HG03280 (cell line): ENCODE measurements around the gene SPNS3.

ENCODE experiments used
- ATAC-seq: cut with Tn5 transposase; IDR thresholded peaks from one replicate; pipeline ENCODE4 v1.9.1; 2021; ENCODE audit warnings: mild to moderate bottlenecking, moderate library complexity; ENCODE audit not compliant: unreplicated experiment

SPNS3 gene

GRCh38 chr17:4463818-4464476 is 30.2 kb downstream of the SPNS3 start:
- ATAC-seq = no peak

GRCh38 chr17:4465786-4466185 is 32.0 kb downstream of the SPNS3 start:
- ATAC-seq = no peak

GRCh38 chr17:4467287-4467686 is 33.5 kb downstream of the SPNS3 start:
- ATAC-seq = no peak

- ATAC-seq = no peak
These were observed 35.8 kb downstream of the SPNS3 start for GRCh38 chr17:4469552-4469951.

GRCh38 chr17:4472286-4472685 is 38.5 kb downstream of the SPNS3 start:
- ATAC-seq = no peak

GRCh38 chr17:4474093-4474492 is 40.4 kb downstream of the SPNS3 start:
- no peak for ATAC-seq

- ATAC-seq = no peak
These were observed 41.3 kb downstream of the SPNS3 start for GRCh38 chr17:4475001-4475400.

- ATAC-seq = no peak
These were observed 41.7 kb downstream of the SPNS3 start for GRCh38 chr17:4475463-4475862.

GRCh38 chr17:4476017-4476416 is 42.3 kb downstream of the SPNS3 start:
- no peak for ATAC-seq

- no peak for ATAC-seq
These were observed 42.9 kb downstream of the SPNS3 start for GRCh38 chr17:4476511-4477070.

- no peak for ATAC-seq
These were observed 43.6 kb downstream of the SPNS3 start for GRCh38 chr17:4477255-4477791.

GRCh38 chr17:4478318-4478830 is 44.6 kb downstream of the SPNS3 start:
- no peak for ATAC-seq

GRCh38 chr17:4479340-4479981 is 45.7 kb downstream of the SPNS3 start:
- no peak for ATAC-seq

- no peak for ATAC-seq
These were observed 46.4 kb downstream of the SPNS3 start for GRCh38 chr17:4479982-4480751.

- ATAC-seq = no peak
These were observed 47.5 kb downstream of the SPNS3 start for GRCh38 chr17:4480929-4481898.

GRCh38 chr17:4482338-4483011 is 48.7 kb downstream of the SPNS3 start:
- no peak for ATAC-seq

- no peak for ATAC-seq
These were observed 49.5 kb downstream of the SPNS3 start for GRCh38 chr17:4483012-4483840.
